Fibroblast of lung (primary cell): ENCODE measurements around the gene GNG13. TPM values are rescaled to one million over a fixed set of nuclear protein-coding genes. Genes with fewer than 3 reads are reported as not detected.
A peak's percentile ranks its signal among the peaks of the same experiment; 100 is the strongest.

Experiments used
- DNase-seq, 2 donors: peaks; one replicate each; pipeline versions ENCODE4 v3.0.0 to v3.0.0-alpha.2; 2010; ENCODE audit warnings: low read depth in 2 of 2
- H2AFZ ChIP-seq: 2 replicates; pipeline ENCODE4 v1.5.1; 2012; ENCODE audit warnings: low read length, control low read depth, inconsistent platforms
- H3K27ac ChIP-seq: 2 replicates; pipeline ENCODE4 v1.5.1; 2011; ENCODE audit warnings: low read length, control low read depth; ENCODE audit not compliant: insufficient read depth
- H3K27me3 ChIP-seq: 2 replicates; pipeline ENCODE4 v1.5.1; 2011; ENCODE audit warnings: mild to moderate bottlenecking, low read length; ENCODE audit not compliant: control insufficient read depth, insufficient read depth
- H3K36me3 ChIP-seq: 2 replicates; pipeline ENCODE4 v1.5.1; 2011; ENCODE audit warnings: low read length; ENCODE audit not compliant: control insufficient read depth, insufficient read depth
- H3K4me1 ChIP-seq: 2 replicates; pipeline ENCODE4 v1.5.1; 2011; ENCODE audit warnings: low read length; ENCODE audit not compliant: control insufficient read depth, insufficient read depth; ENCODE audit errors: extremely low read depth
- H3K4me2 ChIP-seq: 2 replicates; pipeline ENCODE4 v1.5.1; 2011; ENCODE audit warnings: low read length, control low read depth; ENCODE audit not compliant: insufficient read depth; ENCODE audit errors: extremely low read depth
- H3K4me3 ChIP-seq, 4 experiments: fragments of 200-600 bp in 1 of 4; sonication (generic) in 1 of 4; replicated peaks in 1 of 4; 2 replicates each; pipeline ENCODE4 v1.5.1; 2011 to 2016; ENCODE audit warnings: low read length in 4 of 4, low read depth in 3 of 4, mild to moderate bottlenecking in 3 of 4, control low read depth in 2 of 4, inconsistent platforms in 1 of 4, mixed read lengths in 1 of 4; ENCODE audit not compliant: insufficient read depth in 1 of 4; ENCODE audit errors: control extremely low read depth in 1 of 4
- H3K79me2 ChIP-seq: 2 replicates; pipeline ENCODE4 v1.5.1; 2012; ENCODE audit warnings: mild to moderate bottlenecking, low read length, inconsistent platforms; ENCODE audit not compliant: control insufficient read depth, insufficient read depth
- H3K9ac ChIP-seq: 2 replicates; pipeline ENCODE4 v1.5.1; 2011; ENCODE audit warnings: mild to moderate bottlenecking, low read length, control low read depth; ENCODE audit not compliant: insufficient read depth
- H3K9me3 ChIP-seq: 2 replicates; pipeline ENCODE4 v1.5.1; 2012; ENCODE audit warnings: low read depth, low read length; ENCODE audit not compliant: control insufficient read depth, insufficient read depth
- H4K20me1 ChIP-seq: 2 replicates; pipeline ENCODE4 v1.5.1; 2011; ENCODE audit warnings: low read length; ENCODE audit not compliant: control insufficient read depth, insufficient read depth; ENCODE audit errors: extremely low read depth
- CTCF ChIP-seq, 2 donors: IDR thresholded peaks in 1 of 2; conservative IDR thresholded peaks in 1 of 2; 1 replicate in 1 of 2; 2 replicates in 1 of 2; pipeline ENCODE4 v1.5.1; 2011 to 2012; ENCODE audit warnings: low read length in 2 of 2, control low read depth in 1 of 2, inconsistent platforms in 1 of 2, low read depth in 1 of 2, mild to moderate bottlenecking in 1 of 2
- EZH2 ChIP-seq: IDR thresholded peaks from 2 replicates; pipeline ENCODE4 v1.5.1; 2012; ENCODE audit warnings: low read length, control low read depth, mild to moderate bottlenecking; ENCODE audit errors: missing control alignments
- polyA plus RNA-seq, 2 donors: library from polyadenylated mRNA; depleted of rRNA in 1 of 2; stranded (reverse) in 1 of 2; unstranded in 1 of 2; fragments of >200 nt; gene quantifications; 2 replicates each; pipeline ENCODE4 v1.2.1, GENCODE V29; 2011 to 2012; ENCODE audit warnings: missing spikeins in 1 of 2
- total RNA-seq: library from RNA; depleted of rRNA; stranded (reverse); fragments of >200 nt; gene quantifications from 2 replicates; pipeline ENCODE4 v1.2.1, GENCODE V29; 2014

Gene GNG13
- total and polyA plus RNA-seq, 2 donors (not counting 1 experiment from before 2014, with no cell fraction given): not detected

- no peaks in the 10 kb centered on the region for H3K4me1 ChIP-seq
- peaks cover 19% of the 10 kb centered on the region for H3K27me3 ChIP-seq
- H3K79me2 ChIP-seq: no peaks in the 10 kb centered on the region
- DNase-seq: no peak
- no peaks in the 10 kb centered on the region for H4K20me1 ChIP-seq
- no peak overlapping the region for H3K27ac ChIP-seq
- peak; percentile 81 for TF ChIP-seq EZH2
- TF ChIP-seq CTCF (conservative IDR thresholded peaks at IDR 0.05 in 1 of 2, IDR thresholded peaks at IDR 0.05 in 1 of 2; ENCODE audit: low read depth in 1 of 2, low read length in 2 of 2): no peak
- H3K36me3 ChIP-seq: peaks cover 2% of the 10 kb centered on the region
- no peak overlapping the region for H3K9ac ChIP-seq
- H3K4me3 ChIP-seq: no peak overlapping the region
- no peak overlapping the region for H2AFZ ChIP-seq
- no peak overlapping the region for H3K4me2 ChIP-seq
- H3K9me3 ChIP-seq: no peaks in the 10 kb centered on the region
Measured at GRCh38 chr16:800834-801511, 439 bp upstream of the GNG13 start.

- DNase-seq: no peak
- no peak overlapping the region for H3K27ac ChIP-seq
- no peaks in the 10 kb centered on the region for H3K4me1 ChIP-seq
- H3K79me2 ChIP-seq: no peaks in the 10 kb centered on the region
- H2AFZ ChIP-seq: no peak overlapping the region
- no peak for TF ChIP-seq EZH2
- TF ChIP-seq CTCF (conservative IDR thresholded peaks at IDR 0.05 in 1 of 2, IDR thresholded peaks at IDR 0.05 in 1 of 2; ENCODE audit: low read depth in 1 of 2, low read length in 2 of 2): no peak
- H3K27me3 ChIP-seq: peaks cover 19% of the 10 kb centered on the region
- no peak overlapping the region for H3K4me2 ChIP-seq
- no peak overlapping the region for H3K4me3 ChIP-seq
- no peak overlapping the region for H3K9ac ChIP-seq
- H4K20me1 ChIP-seq: no peaks in the 10 kb centered on the region
- no peaks in the 10 kb centered on the region for H3K9me3 ChIP-seq
- peaks cover 6% of the 10 kb centered on the region for H3K36me3 ChIP-seq
Measured at GRCh38 chr16:799111-799947, 1.2 kb downstream of the GNG13 start.

- Histone ChIP-seq H3K9ac (no peak overlapping the region), H3K36me3 (peaks cover 6% of the 10 kb centered on the region), H3K4me1 (no peaks in the 10 kb centered on the region), H3K79me2 (no peaks in the 10 kb centered on the region), H3K4me2 (no peak overlapping the region), H3K4me3 (no peak overlapping the region), H3K9me3 (no peaks in the 10 kb centered on the region), H3K27me3 (peaks cover 19% of the 10 kb centered on the region), H2AFZ (no peak overlapping the region), H4K20me1 (no peaks in the 10 kb centered on the region), H3K27ac (no peak overlapping the region)
- no peak for TF ChIP-seq CTCF (conservative IDR thresholded peaks at IDR 0.05 in 1 of 2, IDR thresholded peaks at IDR 0.05 in 1 of 2; ENCODE audit: low read depth in 1 of 2, low read length in 2 of 2)
- no peak for TF ChIP-seq EZH2
- DNase-seq: no peak
Measured at GRCh38 chr16:798666-799065, 1.9 kb downstream of the GNG13 start.
